ENCODE data around the gene PCF11. TPM values are rescaled to one million over a fixed set of nuclear protein-coding genes. Genes with fewer than 3 reads are reported as not detected.

Gene PCF11
- total RNA-seq, 1 experiment from 2014 or later = 46.1 TPM

DNA sequence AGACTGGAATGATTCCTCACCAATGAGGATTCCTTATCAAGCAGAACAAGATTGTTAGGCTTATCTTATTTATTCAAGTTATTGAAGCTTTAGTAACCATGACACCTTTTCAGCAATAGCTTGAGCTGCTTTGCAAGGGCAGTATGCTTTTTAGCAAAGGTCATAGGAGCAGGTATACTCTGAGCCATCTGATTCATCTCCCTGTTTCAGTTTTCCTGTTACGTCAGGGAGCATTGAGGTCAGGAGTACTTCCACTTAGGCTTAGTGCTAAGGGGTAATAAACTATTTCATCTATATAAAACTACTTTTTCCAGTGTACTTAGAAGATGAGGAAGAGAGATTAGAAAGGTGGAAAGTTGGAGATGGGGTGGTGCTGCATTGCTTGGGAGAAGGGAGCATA is 18.9 kb downstream of the PCF11 start:
- no peaks in the 10 kb centered on the region for H3K4me1 Mint-ChIP-seq
- H3K36me3 Mint-ChIP-seq = peaks cover 64% of the 10 kb centered on the region
- H3K27me3 Mint-ChIP-seq (ENCODE audit: low read depth) = no peaks in the 10 kb centered on the region
- no peak for ATAC-seq
- no peak for DNase-seq (ENCODE audit: low spot score)
- POLR2A ChIA-PET = no interaction called here
- CTCF ChIA-PET = no interaction called here
- TF ChIP-seq NFYB (CRISPR knock-in tag; conservative IDR thresholded peaks at IDR 0.05; ENCODE audit: low read depth) (no peak), GABPB1 (CRISPR knock-in tag; IDR thresholded peaks at IDR 0.05) (no peak), IRF2 (CRISPR knock-in tag; IDR thresholded peaks at IDR 0.05; ENCODE audit: borderline replicate concordance, low read depth) (no peak), SMAD4 (CRISPR knock-in tag; IDR thresholded peaks at IDR 0.05) (no peak), ATF6 (CRISPR knock-in tag; IDR thresholded peaks at IDR 0.05) (no peak), JUN (CRISPR knock-in tag; IDR thresholded peaks at IDR 0.05) (no peak), FOXP4 (CRISPR knock-in tag; IDR thresholded peaks at IDR 0.05) (no peak), ZNF423 (CRISPR knock-in tag; IDR thresholded peaks at IDR 0.05) (no peak), RELA (CRISPR knock-in tag; IDR thresholded peaks at IDR 0.05; ENCODE audit: borderline replicate concordance) (no peak), NFE2L1 (CRISPR knock-in tag; IDR thresholded peaks at IDR 0.05) (no peak), HMGA2 (CRISPR knock-in tag; IDR thresholded peaks at IDR 0.05) (no peak), CBFB (CRISPR knock-in tag; IDR thresholded peaks at IDR 0.05; ENCODE audit: low read depth) (no peak), PREB (CRISPR knock-in tag; IDR thresholded peaks at IDR 0.05; ENCODE audit: borderline replicate concordance) (no peak), KAT7 (CRISPR knock-in tag; IDR thresholded peaks at IDR 0.05; ENCODE audit: borderline replicate concordance) (no peak), ELF4 (CRISPR knock-in tag; IDR thresholded peaks at IDR 0.05; ENCODE audit: low read depth) (no peak), ZNF416 (CRISPR knock-in tag; IDR thresholded peaks at IDR 0.05) (no peak)
- TF ChIP-seq, protein P1, sequence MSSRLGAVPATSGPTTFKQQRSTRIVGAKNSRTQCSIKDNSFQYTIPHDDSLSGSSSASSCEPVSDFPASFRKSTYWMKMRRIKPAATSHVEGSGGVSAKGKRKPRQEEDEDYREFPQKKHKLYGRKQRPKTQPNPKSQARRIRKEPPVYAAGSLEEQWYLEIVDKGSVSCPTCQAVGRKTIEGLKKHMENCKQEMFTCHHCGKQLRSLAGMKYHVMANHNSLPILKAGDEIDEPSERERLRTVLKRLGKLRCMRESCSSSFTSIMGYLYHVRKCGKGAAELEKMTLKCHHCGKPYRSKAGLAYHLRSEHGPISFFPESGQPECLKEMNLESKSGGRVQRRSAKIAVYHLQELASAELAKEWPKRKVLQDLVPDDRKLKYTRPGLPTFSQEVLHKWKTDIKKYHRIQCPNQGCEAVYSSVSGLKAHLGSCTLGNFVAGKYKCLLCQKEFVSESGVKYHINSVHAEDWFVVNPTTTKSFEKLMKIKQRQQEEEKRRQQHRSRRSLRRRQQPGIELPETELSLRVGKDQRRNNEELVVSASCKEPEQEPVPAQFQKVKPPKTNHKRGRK (CRISPR knock-in tag; IDR thresholded peaks at IDR 0.05; ENCODE audit: borderline replicate concordance) = no peak
- TF ChIP-seq, protein P2, sequence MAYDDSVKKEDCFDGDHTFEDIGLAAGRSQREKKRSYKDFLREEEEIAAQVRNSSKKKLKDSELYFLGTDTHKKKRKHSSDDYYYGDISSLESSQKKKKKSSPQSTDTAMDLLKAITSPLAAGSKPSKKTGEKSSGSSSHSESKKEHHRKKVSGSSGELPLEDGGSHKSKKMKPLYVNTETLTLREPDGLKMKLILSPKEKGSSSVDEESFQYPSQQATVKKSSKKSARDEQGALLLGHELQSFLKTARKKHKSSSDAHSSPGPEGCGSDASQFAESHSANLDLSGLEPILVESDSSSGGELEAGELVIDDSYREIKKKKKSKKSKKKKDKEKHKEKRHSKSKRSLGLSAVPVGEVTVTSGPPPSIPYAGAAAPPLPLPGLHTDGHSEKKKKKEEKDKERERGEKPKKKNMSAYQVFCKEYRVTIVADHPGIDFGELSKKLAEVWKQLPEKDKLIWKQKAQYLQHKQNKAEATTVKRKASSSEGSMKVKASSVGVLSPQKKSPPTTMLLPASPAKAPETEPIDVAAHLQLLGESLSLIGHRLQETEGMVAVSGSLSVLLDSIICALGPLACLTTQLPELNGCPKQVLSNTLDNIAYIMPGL (CRISPR knock-in tag; IDR thresholded peaks at IDR 0.05) = no peak
- no peaks in the 10 kb centered on the region for H3K9me3 Mint-ChIP-seq
- H3K4me3 Mint-ChIP-seq = no peak overlapping the region
- H3K27ac Mint-ChIP-seq = no peak overlapping the region

- Mint-ChIP-seq H3K9me3 (no peaks in the 10 kb centered on the region), H3K4me3 (no peak overlapping the region), H3K4me1 (no peaks in the 10 kb centered on the region), H3K27me3 (ENCODE audit: low read depth) (no peaks in the 10 kb centered on the region), H3K36me3 (peaks cover 59% of the 10 kb centered on the region), H3K27ac (no peak overlapping the region)
- DNase-seq (ENCODE audit: low spot score) (no peak), ATAC-seq (no peak)
- CTCF ChIA-PET = no interaction called here
- POLR2A ChIA-PET = no interaction called here
- TF ChIP-seq, protein P3, sequence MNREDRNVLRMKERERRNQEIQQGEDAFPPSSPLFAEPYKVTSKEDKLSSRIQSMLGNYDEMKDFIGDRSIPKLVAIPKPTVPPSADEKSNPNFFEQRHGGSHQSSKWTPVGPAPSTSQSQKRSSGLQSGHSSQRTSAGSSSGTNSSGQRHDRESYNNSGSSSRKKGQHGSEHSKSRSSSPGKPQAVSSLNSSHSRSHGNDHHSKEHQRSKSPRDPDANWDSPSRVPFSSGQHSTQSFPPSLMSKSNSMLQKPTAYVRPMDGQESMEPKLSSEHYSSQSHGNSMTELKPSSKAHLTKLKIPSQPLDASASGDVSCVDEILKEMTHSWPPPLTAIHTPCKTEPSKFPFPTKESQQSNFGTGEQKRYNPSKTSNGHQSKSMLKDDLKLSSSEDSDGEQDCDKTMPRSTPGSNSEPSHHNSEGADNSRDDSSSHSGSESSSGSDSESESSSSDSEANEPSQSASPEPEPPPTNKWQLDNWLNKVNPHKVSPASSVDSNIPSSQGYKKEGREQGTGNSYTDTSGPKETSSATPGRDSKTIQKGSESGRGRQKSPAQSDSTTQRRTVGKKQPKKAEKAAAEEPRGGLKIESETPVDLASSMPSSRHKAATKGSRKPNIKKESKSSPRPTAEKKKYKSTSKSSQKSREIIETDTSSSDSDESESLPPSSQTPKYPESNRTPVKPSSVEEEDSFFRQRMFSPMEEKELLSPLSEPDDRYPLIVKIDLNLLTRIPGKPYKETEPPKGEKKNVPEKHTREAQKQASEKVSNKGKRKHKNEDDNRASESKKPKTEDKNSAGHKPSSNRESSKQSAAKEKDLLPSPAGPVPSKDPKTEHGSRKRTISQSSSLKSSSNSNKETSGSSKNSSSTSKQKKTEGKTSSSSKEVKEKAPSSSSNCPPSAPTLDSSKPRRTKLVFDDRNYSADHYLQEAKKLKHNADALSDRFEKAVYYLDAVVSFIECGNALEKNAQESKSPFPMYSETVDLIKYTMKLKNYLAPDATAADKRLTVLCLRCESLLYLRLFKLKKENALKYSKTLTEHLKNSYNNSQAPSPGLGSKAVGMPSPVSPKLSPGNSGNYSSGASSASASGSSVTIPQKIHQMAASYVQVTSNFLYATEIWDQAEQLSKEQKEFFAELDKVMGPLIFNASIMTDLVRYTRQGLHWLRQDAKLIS (CRISPR knock-in tag; IDR thresholded peaks at IDR 0.05; ENCODE audit: borderline replicate concordance) = no peak
- TF ChIP-seq CREB1 (CRISPR knock-in tag; IDR thresholded peaks at IDR 0.05) (no peak), ATF1 (CRISPR knock-in tag; IDR thresholded peaks at IDR 0.05) (no peak), MXD4 (CRISPR knock-in tag; IDR thresholded peaks at IDR 0.05; ENCODE audit: borderline replicate concordance) (no peak), ZNF396 (CRISPR knock-in tag; IDR thresholded peaks at IDR 0.05; ENCODE audit: borderline replicate concordance) (no peak), TEAD4 (CRISPR knock-in tag; IDR thresholded peaks at IDR 0.05) (no peak), SMAD4 (CRISPR knock-in tag; IDR thresholded peaks at IDR 0.05) (no peak), NFYB (CRISPR knock-in tag; conservative IDR thresholded peaks at IDR 0.05; ENCODE audit: low read depth) (no peak), TCF7 (CRISPR knock-in tag; IDR thresholded peaks at IDR 0.05; ENCODE audit: low read depth) (no peak)
These were observed 24.9 kb downstream of the PCF11 start for GRCh38 chr11:83181815-83182214.
